Endometrial microvascular endothelial cells (primary cell): Measurements from ENCODE around the gene HNRNPH1. TPM values are rescaled to one million over a fixed set of nuclear protein-coding genes. Genes with fewer than 3 reads are reported as not detected.

Experiments used
- total RNA-seq: library from RNA; depleted of rRNA; stranded (reverse); fragments of >200 nt; gene quantifications from one replicate; pipeline ENCODE4 v1.2.3, GENCODE V29; 2015; ENCODE audit errors: inconsistent ontology term

The HNRNPH1 gene
- total RNA-seq, 1 donor from 2014 or later, result 445 TPM

Other genes starting within 250 kb of the HNRNPH1 start
- gene RUFY1, start 73.1 kb downstream of the HNRNPH1 start, total RNA-seq, result 23.7 TPM
- not detected for gene CBY3, start 57.4 kb upstream of the HNRNPH1 start, total RNA-seq
- gene CANX, start 75.3 kb upstream of the HNRNPH1 start, total RNA-seq, result 504 TPM
- gene MAML1, start 109.2 kb upstream of the HNRNPH1 start, total RNA-seq, result 13.6 TPM
- gene LTC4S, start 170.3 kb upstream of the HNRNPH1 start, total RNA-seq, result not detected
- gene MGAT4B, start 183.2 kb upstream of the HNRNPH1 start, total RNA-seq, result 195 TPM
- gene SQSTM1, start 197.2 kb upstream of the HNRNPH1 start, total RNA-seq, result 591 TPM
- 31.4 TPM for gene MRNIP, start 235.1 kb upstream of the HNRNPH1 start, total RNA-seq